ENCODE results near the gene PRR18.

PRR18 gene

DNA sequence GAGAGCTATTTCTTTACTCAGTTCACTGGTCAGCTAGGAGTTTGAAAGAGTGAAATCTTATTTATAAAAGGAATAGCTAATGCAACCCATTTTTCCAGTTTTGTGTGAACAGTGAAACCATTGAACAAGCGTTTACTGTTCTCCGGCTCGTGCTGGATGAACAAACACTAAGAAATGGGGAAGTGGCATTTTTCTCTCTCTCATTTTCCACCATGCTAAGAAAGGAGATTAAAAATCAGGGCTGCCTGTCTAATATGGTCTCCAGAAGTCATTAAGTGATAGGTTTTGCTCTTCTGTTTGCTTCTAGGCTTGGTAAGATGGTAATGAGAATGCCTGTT lies 34.9 kb upstream of the PRR18 start:
- TF ChIP-seq MYC (IDR thresholded peaks at IDR 0.05; ENCODE audit: low read depth, low read length) = no peak
- TF ChIP-seq, protein P1, sequence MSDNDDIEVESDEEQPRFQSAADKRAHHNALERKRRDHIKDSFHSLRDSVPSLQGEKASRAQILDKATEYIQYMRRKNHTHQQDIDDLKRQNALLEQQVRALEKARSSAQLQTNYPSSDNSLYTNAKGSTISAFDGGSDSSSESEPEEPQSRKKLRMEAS (IDR thresholded peaks at IDR 0.05; ENCODE audit: low read depth, low read length) = no peak
- TF ChIP-seq, protein P2, sequence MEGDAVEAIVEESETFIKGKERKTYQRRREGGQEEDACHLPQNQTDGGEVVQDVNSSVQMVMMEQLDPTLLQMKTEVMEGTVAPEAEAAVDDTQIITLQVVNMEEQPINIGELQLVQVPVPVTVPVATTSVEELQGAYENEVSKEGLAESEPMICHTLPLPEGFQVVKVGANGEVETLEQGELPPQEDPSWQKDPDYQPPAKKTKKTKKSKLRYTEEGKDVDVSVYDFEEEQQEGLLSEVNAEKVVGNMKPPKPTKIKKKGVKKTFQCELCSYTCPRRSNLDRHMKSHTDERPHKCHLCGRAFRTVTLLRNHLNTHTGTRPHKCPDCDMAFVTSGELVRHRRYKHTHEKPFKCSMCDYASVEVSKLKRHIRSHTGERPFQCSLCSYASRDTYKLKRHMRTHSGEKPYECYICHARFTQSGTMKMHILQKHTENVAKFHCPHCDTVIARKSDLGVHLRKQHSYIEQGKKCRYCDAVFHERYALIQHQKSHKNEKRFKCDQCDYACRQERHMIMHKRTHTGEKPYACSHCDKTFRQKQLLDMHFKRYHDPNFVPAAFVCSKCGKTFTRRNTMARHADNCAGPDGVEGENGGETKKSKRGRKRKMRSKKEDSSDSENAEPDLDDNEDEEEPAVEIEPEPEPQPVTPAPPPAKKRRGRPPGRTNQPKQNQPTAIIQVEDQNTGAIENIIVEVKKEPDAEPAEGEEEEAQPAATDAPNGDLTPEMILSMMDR (IDR thresholded peaks at IDR 0.05; ENCODE audit: low read depth, low read length) = no peak
- TF ChIP-seq POLR2A (IDR thresholded peaks at IDR 0.05; ENCODE audit: extremely low read depth, insufficient read length) = no peak
- DNase-seq (ENCODE audit: low read depth) = peak; percentile 75
- peak overlapping the region; percentile 89 for H3K4me3 ChIP-seq (ENCODE audit: low read depth, low read length)

DNA sequence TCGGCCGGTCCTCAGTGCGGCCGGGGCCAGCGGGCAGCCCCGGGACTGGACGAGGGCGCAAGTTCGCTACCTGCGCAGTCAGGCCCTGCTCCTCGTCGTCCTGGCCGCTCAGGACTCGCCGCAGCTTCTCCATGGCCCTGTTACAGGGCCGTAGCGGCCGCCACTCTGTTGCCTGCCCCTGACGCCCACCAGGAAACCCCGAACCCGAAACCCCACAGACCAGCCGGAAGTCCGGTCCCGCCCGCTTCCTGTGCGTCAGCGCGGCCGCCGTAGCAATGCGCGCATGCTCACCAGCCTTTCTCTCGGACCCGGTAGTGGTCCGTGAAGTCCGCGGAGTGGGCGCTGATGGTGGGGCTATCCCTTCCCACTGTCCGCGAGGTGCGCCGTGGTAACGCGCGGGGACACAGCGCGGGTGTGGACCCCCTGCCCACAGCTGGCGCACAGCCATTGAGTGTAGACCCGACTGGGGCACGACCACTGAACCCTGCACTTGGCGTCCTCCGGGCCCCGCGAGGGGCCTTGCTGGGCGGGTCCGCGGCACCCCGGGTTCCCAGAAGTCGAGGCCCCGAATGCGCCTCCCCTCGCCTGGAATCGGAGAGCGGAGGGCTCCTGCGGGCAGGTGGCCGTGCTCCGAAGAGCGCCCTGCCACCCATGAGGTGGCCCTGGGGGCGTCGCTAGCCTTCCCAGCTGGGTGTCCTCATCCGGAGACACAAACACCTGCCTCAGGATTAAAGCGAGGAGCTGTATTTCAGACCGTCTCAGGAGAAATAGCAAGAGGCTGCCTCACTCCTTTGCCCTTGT lies 34.4 kb upstream of the PRR18 start, which contains the start of gene SFT2D1:
TSS of gene SFT2D1 (minus strand) at position 197 of the 801 bp plus-strand sequence. CDS start at position 133, 64 bp downstream.
- peak; percentile 96 for DNase-seq (ENCODE audit: low read depth)
- TF ChIP-seq POLR2A (IDR thresholded peaks at IDR 0.05; ENCODE audit: extremely low read depth, insufficient read length) = peak; percentile 97
- TF ChIP-seq, protein P2 (IDR thresholded peaks at IDR 0.05; ENCODE audit: low read depth, low read length) = no peak
- TF ChIP-seq, protein P1 (IDR thresholded peaks at IDR 0.05; ENCODE audit: low read depth, low read length) = peak; percentile 32; the same call in 1 of the 2 replicates
- no peak; the same call in 1 of the 2 replicates for TF ChIP-seq MYC (IDR thresholded peaks at IDR 0.05; ENCODE audit: low read depth, low read length)
- peak within 1 kb of the TSS; percentile 89 for H3K4me3 ChIP-seq (ENCODE audit: low read depth, low read length)

DNA sequence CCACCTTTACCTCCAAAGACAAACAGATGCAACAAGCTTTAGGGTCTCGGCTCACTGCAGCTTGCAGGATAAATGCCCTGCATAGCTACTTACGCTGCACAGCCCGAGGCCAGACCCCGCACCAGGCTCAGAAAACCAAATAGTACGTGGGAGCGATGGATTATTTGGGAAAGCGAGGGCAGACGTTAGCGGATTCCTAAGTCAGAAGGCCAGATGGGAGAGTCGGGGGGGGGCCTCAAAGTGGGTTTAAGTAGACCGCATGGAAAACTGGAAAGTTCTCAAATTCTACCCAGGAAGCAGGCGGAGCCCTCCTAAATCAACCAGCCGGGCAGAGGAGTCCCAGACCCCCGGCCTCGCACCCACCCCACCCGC lies 33.8 kb upstream of the PRR18 start:
- no peak for DNase-seq (ENCODE audit: low read depth)
- peak overlapping the region; percentile 89 for H3K4me3 ChIP-seq (ENCODE audit: low read depth, low read length)
- no peak for TF ChIP-seq POLR2A (IDR thresholded peaks at IDR 0.05; ENCODE audit: extremely low read depth, insufficient read length)
- TF ChIP-seq, protein P2 (IDR thresholded peaks at IDR 0.05; ENCODE audit: low read depth, low read length) = no peak
- TF ChIP-seq MYC (IDR thresholded peaks at IDR 0.05; ENCODE audit: low read depth, low read length) = no peak
- TF ChIP-seq, protein P1 (IDR thresholded peaks at IDR 0.05; ENCODE audit: low read depth, low read length) = no peak

DNA sequence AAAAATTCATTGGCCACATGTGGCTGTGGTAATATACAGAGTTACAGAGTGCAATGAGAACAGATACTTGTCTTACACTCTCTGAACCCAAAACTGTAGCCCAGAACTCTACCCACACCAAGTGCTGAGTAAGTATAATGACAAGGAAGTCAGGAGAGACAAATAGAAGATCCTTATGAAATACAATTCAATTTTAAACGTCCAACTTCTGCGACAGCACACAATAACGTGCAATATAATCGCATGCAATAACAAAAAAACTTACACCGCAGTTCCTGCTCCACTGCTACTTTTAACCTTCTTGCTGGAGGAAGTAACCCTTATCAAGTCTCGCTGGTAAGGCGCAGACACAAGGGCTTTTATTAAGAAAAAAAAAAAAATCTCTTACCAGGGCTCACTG lies 33.3 kb upstream of the PRR18 start:
- TF ChIP-seq, protein P1 (IDR thresholded peaks at IDR 0.05; ENCODE audit: low read depth, low read length) = no peak
- TF ChIP-seq, protein P2 (IDR thresholded peaks at IDR 0.05; ENCODE audit: low read depth, low read length) = no peak
- TF ChIP-seq POLR2A (IDR thresholded peaks at IDR 0.05; ENCODE audit: extremely low read depth, insufficient read length) (no peak), MYC (IDR thresholded peaks at IDR 0.05; ENCODE audit: low read depth, low read length) (no peak)
- H3K4me3 ChIP-seq (ENCODE audit: low read depth, low read length) = peak overlapping the region; percentile 89
- peak; percentile 67 for DNase-seq (ENCODE audit: low read depth)

DNA sequence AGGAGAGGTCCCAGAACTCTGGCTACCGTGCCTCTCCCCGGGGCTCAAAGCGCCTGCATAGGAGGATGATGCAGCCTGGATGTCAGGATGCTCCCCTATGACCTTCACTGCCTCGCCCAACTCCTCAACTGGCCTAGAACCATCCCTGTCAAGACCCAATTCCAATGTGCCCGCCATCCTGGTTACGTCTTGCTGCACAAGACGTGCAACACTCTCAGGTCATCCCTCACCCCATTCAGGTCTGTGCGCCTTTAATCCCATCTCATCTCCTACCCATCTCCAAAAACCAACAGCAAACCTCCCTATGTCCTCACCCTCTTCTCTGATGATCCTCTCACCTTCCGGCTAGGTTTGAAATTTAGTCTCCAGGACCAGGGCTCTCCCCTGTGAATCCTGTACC lies 30.7 kb upstream of the PRR18 start:
- TF ChIP-seq, protein P1 (IDR thresholded peaks at IDR 0.05; ENCODE audit: low read depth, low read length) = no peak
- TF ChIP-seq POLR2A (IDR thresholded peaks at IDR 0.05; ENCODE audit: extremely low read depth, insufficient read length) = no peak
- TF ChIP-seq, protein P2 (IDR thresholded peaks at IDR 0.05; ENCODE audit: low read depth, low read length) = no peak
- no peak for TF ChIP-seq MYC (IDR thresholded peaks at IDR 0.05; ENCODE audit: low read depth, low read length)
- H3K4me3 ChIP-seq (ENCODE audit: low read depth, low read length) = no peak overlapping the region
- DNase-seq (ENCODE audit: low read depth) = no peak

Data from NB4 (cell line).